GM21526 (cell line): ENCODE data around the gene ROBO1.

Source experiments
- ATAC-seq: cut with Tn5 transposase; IDR thresholded peaks from one replicate; pipeline ENCODE4 v1.9.1; 2021; ENCODE audit warnings: moderate library complexity; ENCODE audit not compliant: unreplicated experiment, low FRiP score

Gene ROBO1

DNA sequence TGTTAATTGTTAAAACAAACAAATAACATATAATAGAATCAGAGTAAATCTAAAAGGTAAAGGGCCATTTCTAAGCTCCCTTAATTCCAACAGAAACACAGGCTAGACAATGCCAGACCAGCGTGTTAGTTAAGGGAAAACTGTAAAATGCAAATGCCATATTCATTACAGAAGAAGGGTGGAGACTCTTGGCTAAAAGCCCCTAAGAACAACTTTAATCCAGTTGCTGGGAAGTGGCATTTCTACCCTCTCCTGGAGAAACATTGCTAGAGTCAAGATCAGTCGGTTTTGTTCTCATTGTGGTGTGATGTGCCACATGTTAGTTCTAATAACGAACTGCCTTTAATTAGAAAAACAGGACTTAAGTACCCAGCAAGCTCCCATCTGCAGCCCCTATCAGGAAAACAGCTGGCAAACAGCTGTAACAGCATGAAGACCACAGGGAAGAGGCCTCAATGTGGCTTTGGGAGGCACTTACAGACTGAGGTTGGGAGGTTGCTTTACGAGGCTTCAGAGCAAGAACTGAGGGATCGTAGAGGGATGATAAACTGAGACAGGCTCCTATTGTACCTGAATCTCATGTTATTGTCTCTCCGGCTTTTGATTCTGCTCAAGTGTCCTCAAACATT, 1134.8 kb downstream of the ROBO1 start:
- ATAC-seq: no peak

DNA sequence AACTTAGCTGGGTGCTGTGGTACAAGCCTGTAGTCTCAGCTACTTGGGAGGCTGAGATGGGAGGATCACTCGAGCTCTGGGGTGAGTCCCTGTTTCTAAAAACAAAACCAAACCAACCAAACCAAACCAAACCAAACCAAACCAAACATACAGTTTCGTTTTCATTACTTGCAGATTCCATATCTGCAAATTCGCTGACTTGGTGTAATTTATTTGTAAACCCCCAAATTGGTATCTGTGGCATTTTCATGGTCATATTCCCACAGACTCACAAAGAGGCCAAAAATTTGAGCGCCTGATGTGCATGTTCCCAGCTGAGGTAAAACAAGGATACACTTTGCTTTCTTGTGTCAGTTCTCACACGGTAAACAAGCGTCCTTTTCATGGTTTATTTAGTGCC, 1138.3 kb downstream of the ROBO1 start:
- ATAC-seq: no peak

DNA sequence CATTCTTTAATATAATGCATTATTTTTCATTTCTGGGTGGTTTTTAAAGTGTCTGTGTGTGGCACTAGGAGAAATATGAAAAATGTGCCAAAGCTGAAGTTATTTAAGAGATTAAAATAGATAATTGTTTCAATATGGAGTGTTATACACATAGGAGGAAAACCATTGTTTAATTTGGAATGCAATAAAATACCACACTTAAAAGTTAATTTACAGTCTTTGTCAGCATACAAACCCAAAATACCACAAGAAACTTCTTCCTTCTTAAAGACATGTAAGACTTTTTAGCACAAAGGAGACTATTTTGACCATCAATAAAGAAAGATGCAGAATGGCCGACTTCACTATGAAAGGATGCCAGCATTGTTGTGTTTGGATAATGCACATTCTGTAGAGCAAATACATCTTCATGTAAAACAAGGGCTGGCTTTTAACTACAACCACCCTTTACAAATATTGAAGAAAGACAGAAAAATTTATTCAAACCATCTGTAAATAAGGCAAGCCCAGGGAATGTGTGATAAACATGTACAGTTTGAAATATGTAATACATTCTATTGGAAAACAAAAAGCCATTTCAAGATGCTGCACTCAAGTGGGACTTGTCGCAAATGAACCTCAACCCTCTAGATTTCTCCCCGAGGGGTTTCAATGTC, 1146.6 kb downstream of the ROBO1 start:
- no peak for ATAC-seq

DNA sequence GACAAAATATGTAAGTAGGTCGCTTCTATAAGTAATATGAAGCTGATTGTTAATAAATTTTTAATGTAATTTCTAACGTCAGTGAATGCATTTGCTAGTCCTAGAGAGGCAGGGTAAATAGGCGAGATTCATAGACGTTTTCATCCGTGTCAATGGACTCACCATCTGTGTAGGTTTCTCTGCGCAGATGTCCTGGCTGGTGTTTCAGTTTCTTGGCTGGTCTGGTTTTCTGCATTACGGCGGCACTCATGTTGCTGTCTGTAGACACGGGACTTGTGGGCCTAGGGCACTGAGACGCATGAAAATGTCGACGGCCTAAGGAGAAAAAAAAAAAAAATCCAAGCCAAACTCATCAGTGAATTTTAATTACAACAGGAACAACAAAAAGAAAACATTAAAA, 1153.3 kb downstream of the ROBO1 start:
- ATAC-seq: no peak

DNA sequence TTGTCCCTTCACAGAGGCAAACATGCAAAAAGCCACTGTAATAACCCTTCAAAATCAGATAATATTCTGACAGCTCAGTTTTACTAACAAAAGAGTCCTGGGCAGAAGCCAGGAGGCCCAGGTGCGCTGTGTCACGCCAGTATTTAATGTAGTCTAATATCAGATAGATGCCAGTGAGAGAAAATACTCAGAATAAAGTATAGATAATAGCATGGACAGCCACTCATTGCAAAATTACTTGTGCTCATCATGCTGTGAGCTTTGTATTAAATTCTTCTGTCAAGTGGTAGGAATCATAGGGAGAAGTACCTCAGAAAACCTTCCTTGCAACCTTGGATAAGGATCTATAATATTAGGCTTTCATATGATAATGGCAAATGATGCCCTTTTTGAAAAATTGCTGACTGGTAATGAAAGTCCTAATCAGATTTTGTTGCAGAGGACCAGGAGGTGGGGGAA, 1154.3 kb downstream of the ROBO1 start:
- no peak for ATAC-seq

DNA sequence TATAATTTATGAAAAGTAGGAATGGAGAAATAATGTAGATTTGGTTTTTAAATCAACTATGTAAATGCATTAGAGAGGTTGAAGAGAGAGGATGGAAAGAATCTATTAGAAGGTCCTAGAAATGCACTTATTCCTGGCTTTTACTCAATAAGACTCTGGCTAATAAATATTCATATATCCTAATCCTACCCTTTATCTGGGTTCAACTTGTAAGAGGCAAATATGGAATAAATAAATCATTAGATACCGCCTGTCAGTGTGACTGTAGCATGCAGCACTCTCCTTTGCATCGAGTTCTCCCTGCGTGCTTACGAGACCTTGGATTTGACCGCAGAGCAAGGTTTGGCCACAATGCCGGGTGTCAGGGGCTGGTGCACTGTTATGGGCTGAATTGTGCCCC, 1156.5 kb downstream of the ROBO1 start:
- ATAC-seq: no peak

DNA sequence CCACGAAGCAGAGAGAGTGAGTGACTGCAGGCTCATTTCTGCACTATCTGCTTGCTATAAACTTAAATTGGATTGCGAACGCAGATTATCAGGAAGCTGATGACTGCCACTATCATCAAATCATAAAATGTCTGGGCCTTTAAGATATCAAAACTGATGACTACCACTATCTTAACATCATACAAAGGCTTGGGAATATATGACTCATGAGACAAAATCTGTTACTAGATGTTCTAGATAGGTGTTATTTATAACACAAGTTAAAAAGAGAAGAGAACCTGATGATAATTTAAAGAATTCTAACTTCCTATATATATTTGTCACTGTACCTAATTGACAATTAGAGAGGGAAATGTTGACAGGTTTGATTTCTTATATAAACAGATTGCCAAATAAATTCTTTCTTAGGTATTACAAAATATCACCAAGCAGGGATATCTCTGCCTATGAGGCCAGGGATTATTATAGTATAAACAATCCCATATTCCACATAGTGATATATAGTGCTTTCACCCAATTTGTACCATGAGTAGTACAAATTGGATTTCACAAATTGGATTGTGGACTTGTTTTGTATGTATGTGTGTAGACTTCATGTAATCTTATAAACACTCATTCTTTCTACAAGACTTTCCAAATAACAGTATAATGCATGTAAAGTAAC, 1157.2 kb downstream of the ROBO1 start:
- no peak for ATAC-seq

DNA sequence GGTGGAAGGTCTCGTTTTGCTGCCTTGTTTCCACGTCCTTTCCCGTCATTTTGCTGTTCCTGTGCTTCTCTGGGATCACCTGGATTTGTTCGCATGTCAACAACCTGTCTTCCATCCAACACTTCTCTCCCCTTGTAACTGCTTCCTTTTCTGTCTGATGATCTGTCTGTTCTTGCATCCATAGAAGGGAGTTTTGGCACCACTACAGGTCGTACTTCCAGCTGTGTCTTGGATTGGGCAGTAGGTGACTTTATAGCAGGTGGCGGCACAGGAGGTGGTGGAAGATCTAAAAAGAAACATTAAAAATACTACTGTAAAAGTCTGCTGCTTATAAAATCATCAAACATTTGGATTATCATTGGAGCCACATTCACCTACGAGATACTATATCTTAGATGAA, 1161.0 kb downstream of the ROBO1 start:
- no peak for ATAC-seq

DNA sequence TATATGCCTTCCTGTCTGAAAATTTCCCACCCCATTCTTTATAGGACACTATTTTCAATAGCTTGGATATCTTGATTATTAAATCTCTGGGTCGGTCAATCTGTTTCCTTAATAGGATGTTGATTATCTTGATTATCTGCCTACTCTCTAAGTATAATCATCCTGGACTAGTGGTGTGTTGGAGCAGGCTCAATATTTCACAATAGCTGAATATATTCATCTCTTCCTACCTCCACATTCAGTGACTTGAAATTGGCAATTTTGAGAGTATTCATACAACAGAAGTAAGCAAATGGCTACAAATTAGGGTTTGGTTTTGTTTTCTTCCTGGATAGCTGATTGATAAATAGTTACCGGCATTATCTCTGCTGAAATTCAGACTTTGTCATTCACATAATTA, 1162.6 kb downstream of the ROBO1 start:
- no peak for ATAC-seq

DNA sequence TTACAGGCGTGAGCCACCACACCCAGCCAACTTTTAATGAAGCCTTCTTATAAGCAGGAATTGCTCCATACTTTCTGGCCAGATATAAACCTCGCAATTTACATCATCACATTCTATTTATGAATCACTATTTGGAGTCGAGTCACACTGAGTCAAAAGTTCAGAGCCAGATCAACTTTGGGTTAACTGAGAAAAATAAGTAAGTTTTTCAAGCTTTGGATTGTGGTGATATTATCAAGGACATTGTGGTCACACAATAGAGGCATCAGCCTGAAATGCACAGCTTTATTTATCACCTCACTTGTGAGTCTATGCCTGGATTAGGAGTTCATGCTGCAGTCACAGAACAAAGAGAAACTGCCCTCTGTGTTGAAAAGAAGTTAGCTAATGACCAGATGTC, 1163.5 kb downstream of the ROBO1 start:
- no peak for ATAC-seq

DNA sequence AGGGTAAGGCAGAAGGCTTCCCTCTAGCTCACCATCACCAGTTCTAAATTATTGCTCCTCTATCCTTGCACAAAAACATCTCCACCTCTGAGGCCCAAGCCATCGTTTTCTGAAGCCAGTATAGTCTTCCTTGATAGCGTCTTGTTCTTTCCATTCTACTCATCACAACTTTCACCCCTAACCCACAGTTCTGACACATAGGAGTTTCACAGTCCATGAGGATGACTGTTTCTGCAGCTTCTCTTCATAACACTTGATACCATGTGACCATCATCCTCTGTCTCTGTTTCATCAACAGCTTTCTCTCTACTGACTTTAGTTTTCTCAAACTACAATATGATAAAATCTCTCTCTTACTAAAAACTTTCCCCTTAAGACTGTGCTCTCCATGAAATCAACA, 1166.5 kb downstream of the ROBO1 start:
- no peak for ATAC-seq

DNA sequence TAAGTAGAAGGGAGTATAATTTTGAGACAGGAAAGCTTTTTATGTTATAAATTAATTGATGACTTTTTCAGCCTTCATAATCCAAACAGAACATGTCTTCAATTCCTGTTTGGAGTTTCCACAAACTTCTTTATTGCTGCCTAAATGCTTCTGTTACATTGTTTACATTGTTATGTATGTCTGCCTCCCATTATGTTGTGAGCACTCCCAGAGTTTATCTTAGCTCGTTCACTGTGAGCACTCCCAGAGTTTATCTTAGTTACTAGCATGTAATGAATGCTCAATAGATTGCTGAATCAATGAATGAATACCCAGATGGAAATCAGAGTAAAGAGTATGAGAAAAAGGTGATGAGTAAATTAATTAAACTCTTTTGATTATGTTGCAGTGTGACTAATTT, 1178.0 kb downstream of the ROBO1 start:
- no peak for ATAC-seq

DNA sequence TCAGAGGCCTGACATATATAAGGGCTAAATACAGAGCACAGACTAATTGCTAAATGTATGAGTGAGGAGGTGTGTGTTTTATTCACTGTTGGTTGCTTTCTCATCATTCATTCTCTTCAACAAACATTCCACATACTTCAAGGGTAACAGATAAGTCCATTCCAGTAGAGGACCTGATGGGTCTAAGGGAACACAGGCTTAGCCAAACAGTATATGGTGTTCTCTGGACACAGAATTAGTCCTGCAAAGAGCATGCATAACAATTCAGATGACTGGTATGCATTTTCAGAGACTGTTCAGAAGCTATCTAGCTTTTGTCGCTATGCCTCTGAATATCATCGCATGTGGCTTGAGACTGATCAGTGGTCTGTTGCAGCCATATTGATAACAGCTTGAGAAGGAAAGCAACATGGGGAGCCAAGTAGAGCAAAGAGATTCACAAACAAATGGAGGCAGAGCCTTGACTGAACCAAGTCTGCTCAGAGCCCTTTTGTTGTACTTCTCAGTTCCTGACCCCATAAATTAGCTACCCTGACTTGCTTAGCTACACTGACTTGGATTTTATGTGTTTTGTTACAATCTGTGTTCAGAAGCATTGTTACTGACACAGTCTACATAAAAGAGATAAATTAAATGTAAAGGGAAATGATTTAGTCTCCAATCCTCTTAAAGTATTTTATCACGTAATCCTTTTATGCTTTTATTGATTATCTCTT, 1178.7 kb downstream of the ROBO1 start:
- ATAC-seq: no peak

DNA sequence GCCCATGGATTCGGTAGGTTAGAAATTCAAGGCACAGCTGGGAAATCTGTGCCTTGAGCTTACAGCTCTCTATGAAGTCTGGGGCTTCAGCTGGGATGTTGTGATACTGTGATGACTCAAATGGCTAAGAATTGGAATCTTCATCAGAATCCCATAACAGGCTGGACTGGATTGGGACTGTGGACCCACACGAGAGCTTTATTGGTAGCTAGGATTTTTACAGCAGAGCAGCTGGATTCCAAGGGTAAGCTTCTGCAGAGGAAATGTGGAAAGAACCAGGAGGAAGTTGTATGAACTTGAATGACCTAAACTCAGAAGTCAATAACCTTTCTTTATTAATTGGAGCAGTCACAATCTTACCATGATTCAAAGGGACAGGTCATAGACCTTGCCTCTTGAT, 1187.1 kb downstream of the ROBO1 start:
- no peak for ATAC-seq

DNA sequence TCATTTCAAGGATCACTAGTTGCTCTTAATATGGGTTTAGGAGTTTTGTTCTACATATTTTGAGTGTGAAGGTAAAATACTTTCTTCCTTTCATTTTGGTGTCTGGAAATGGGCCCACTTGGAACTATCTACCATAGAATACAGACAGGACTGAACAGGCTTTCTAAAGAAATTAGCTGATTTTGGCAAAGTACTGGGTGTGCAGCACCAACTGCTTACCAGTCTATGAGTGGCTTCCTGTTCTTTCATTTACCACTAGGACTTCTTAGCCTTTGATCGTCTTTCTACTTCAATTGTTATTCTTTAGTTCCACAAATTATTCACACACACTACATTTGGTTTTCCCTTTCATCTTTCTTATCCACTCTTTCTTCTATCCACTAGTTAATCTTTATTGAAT, 1196.3 kb downstream of the ROBO1 start:
- ATAC-seq: no peak

DNA sequence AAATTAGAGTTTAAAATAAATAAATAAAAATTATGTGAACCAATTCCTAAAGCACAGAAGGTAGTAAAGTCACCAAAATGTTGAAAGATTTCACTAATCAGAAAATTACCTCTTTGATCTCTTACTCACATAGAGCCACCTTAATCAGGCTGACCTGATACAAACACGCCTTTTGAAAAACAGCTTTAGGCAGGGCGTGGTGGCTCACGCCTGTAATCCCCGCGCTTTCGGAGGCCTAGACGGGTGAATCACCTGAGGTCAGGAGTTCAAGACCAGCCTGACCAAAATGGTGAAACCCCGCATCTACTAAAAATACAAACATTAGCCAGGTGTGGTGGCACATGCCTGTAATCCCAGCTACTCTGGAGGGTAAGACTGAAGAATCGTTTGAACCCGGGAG, 1197.3 kb downstream of the ROBO1 start:
- ATAC-seq: no peak

DNA sequence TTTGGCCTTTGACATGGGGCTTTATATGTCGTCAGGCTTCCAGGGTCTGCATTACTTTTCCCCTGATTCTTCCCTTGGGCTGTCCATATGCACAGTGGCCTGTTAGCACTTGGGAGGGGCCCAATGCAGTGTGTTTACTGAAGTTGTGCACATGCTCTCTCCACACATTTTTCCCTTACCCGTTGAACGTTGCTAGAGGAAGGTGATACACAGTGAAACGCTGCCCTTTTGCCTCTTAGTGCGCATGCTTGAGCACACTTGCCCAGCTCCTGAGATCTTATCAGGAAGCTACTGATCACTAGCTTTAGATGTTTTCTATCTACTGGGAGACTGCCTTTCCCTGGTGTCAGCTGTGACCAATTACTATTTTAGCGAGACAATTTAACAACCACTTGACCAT, 1198.0 kb downstream of the ROBO1 start:
- ATAC-seq: no peak

DNA sequence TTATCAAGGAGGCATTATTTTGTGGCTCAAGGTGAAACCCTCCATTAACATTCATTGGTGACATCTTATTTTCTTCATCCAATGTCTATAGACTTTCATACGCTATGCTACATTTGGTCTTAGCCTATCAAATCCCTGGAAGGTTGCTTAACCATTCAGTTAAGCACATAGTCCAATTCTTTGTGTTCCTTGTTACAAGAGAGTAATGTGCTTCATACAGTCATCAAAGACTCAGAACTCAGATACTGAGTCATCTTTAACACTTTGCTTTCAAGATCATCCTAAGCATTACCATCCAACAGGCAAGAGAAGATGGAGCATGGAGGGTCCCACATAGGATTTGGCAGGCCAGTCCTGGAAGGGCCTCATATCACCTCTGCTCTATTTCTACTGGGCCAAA, 1202.1 kb downstream of the ROBO1 start:
- no peak for ATAC-seq

DNA sequence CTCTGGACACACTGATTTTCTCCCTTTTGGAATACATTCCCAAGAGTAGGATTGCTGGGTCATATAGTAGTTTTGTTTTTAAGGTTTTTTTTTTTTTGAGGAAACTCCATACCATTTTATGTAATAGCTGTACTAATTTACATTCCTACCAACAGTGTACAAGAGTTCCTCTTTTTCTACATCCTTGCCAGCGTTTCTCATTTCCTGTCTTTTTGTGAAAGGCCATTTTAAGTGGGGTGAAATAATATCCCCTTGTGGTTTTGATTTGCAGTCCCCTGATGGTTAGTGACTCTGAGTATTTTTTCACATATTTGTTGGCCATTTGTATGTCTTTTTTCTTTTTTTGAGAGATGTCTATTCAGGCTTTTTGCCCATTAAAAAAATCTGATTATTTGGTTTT, 1205.5 kb downstream of the ROBO1 start:
- ATAC-seq: no peak
